Activated CD4-positive, alpha-beta T cell treated with anti-CD3 and anti-CD28 coated beads for 24 hours (primary cell): ENCODE results near the gene EMC8.
A peak's percentile ranks its signal among the peaks of the same experiment; 100 is the strongest.
"Not testable (repeated sequence)": the region's sequence is repeated elsewhere in the genome, so short reads cannot be mapped to it uniquely, and the experiment has no call there.

Source experiments
- DNase-seq, 2 donors: peaks; one replicate each; pipeline ENCODE4 v3.0.0-alpha.2; 2020; ENCODE audit warnings: low read depth in 2 of 2

The EMC8 gene

DNA sequence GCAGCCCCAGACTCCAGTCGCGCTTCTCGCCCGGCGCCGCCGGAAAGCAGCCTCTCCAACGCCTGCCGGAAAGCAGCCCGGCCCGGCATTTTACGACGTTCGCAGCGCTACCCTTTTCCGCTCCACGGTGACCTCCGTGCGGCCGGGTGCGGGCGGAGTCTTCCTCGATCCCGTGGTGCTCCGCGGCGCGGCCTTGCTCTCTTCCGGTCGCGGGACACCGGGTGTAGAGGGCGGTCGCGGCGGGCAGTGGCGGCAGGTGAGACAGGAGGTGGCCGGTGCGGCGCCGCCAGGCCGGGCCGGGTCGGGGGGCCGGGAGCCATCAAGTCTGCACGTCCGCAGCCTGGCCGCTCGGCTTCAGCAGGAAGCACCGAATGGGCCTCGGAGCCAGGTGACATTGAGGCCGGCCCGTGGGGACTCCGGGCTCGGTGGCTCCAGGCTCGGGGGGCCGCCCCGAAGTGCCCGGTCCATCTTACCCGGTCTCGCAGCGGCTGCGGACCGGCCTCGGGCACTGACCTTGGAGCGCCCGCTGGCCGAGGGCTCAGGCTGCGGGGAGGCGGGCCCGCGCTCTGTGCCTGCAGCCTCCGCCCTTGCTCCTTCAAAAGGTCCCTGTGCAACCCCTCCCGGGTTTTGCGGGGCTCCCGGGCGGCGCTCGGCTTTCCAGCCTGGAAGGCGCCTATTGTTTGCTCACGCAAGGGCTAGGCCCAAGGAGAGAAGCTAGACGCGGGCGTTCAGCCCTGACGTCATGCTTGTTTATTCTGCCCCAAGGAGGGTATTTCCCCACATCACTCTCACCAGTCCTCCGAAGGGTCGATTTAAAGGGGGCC is at the start of gene EMC8, which contains the start of gene COX4I1:
EMC8 (minus strand) TSS at position 48 of the 824 bp plus-strand sequence. CDS start 249 bp downstream, outside the sequence.
COX4I1 (plus strand) TSS at position 199 of the 824 bp plus-strand sequence. CDS start 1,511 bp downstream, outside the sequence.
- peak; percentile 89 to 92 for DNase-seq

DNA sequence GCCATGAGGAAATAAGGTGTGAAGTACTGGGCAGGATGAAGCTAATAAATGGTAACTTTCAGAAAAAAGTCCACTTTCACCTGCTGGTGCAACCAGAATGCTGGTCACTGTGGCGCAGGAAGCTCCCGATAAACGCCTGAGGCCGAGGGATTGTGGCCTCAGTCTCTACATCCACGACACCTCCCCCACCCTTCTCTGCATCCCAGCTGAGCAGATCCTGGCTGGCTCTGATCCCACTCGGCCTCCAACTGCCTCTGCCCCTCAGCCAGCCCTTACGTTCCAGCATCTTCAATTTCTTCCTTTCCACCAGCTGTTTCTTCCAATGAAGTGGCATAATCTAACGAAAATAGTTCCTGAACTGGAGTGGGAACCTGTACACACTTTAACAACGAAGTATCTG is 49.6 kb upstream of the EMC8 start:
- DNase-seq = no peak

DNA sequence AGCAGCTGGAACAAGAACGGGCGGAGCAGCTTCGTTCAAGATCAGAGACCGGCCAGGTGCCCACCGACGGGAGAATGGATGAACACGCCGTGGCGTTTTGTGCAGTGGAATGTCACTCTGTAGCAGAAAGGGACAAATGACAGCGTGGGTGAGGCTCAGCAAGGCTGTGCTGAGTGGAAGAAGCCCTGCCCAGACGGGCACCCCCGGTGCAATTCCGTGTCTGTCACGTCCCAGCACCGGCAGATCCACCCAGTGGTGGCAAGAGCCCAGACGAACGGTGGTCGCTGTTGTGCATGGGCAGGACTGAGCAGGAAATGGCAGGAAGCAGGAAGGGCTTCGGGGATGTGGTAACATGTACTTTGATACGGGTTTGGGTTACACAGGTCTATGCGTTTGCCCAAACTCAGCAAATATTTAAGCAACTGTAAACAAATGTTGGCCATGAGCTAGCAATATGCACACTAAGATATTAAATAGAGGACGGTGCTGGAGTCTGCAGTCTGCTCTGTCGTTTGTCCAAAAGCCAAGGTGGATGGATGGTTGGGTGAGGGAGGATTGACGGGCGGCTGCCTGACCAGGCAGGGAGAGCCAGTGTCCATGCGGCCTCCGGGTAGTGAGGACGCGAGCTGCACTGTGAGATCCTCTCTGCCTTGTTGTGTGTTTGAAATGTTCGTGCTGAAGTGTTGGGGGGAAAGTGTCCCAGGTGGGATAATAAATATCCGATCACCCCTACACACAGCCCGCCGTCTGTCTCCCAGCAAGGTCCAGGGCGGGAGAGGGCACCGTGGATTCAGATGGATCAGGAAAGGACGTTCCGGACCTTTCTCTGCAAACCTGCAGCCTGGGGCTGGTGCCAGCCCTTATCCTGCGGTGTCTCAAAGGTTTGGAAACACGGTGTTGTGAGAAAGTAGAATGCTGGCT is 48.6 kb upstream of the EMC8 start:
- no peak for DNase-seq

DNA sequence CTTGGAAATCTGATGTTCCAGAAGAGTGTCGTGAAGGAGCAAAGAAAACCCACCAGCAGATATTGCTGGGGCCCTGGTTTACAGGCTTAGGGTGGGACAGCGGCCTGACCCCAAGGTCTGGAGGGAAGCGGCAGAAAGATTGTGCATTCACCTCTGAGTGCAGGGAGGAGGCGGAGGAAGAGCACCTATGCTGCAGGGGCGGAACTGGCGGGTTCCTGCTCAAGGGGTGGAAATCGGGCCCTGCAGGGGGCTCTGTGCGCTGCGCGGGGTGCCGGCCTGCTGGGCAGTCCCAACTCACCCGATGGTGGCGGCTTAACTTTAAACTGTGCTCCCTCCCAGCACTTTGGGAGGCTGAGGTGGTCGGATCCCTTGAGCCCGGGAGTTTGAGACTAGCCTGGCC is 47.7 kb upstream of the EMC8 start:
- no peak for DNase-seq

DNA sequence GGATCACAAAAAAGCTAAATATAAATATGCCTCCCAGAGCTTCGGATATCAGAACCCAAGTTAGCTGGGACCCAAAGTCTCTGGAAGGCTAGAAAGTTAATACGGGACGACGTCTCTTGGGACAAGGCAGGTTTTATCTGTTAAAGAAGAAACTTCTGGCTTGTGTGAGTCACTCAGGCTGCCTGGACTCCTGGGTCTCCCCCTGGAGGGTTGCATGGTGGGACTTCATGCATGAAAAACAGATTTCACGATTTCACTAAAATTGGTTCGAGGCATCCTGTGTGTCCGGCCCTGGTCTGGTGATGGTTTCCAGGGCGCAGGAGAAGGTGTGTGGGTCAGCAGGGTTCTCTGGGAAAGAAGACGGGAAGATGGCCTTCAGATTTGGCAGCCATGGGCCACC is 47.1 kb upstream of the EMC8 start:
- DNase-seq = no peak

DNA sequence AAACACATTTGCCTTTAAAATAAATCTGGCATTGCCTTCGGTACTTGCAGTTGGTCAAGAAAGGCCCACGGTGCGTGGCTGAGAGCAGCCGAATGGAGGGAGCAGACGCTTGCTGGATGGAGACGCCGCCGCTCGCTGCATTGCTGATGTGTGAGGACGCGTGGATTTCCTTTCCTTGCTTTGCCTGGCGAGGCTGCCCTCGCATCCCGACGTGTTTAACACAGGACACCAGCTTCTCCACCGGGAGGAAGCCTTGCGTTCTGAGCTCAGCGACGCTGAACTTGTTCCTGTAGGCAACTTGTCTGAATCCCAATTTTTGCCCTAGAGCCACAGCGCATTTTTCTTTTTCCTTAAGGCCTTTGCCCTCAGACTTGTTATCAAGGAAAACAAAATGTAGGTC is 45.9 kb upstream of the EMC8 start:
- no peak for DNase-seq

DNA sequence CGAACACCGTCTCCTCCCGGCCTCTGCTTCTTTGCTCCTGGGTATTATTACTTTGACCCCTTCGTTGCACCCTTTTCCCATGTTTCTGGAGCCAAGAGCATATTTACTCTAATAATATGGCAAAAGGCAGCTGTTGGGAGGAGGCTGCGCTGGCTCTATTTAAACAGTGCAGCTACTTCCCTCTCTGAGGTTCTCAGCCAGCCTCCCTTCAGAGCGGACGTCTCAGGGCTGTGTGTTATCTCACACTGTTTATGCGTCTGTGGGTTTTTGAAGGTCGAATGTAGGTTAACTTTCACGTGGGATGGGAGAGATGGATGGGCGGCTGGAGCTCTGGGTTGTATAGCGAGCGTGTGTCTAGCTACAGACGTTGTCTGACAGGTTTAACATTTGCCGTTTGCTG is 45.4 kb upstream of the EMC8 start:
- no peak for DNase-seq

DNA sequence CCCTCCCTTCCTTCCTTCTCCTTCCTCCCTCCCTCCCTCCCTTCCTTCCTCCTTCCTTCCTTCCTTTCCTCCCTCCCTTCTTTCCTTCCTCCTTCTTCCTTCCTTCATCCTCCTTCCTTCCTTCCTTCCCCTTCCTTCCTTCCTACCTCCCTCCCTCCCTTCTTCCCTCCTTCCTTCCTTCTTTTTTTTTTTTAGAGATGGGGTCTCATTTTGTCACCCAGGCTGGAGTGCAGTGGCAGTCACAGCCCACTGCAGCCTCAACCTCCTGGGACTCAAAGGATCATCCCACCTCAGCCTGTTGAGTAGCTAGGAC is 44.8 kb upstream of the EMC8 start:
- DNase-seq = no peak

DNA sequence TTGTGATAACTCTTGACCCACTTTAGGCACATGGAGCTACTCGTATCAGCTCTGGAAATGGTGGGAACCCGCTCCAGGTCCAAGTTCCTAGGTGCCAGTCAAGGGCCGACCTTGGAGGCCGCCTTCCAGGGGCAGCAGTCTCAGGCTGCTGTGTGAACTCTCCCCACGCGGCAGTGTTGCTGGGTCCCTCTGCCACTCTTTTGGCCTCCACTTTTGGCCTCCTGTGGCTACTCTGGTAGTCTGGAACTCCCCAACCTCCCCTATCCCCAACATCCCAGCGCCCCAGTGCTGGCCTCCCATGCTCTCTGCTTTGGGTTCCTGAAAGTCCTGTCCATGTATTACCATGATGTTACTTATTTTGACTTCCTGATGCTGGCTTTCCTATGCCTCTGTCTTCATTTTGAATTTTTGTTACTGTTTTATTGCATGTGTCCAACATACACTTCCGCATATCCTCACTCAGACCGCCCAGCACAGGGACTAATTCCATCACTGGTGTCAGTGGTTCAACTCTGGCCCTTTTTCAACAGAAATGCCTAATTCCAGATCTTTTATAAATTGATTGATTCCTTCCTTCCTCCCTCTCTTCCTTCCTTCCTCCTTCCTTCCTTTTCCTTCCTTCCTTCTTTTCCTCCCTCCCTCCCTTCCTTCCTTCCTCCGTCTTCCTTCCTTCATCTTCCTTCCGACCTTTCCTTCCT is 44.3 kb upstream of the EMC8 start:
- DNase-seq = no peak

DNA sequence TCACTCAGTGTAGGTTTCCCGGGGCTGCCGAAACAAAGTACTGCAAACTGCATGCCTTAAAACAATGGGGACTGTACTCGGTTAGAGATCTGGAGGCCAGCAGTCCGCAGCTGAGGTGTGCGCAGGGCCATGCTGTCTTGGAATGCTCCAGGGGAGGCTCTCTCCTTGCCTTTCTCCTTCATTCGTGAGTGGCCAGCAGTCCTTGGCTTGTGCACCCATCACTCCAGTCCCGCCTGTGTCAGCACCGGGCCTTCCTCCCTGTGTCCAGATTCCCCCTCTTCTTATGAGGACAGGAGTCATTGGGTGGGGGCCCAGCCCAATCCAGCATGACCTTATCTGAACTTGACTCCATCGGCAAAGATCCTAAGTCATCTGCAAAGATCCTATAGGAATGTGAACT is 43.5 kb upstream of the EMC8 start:
- no peak for DNase-seq

DNA sequence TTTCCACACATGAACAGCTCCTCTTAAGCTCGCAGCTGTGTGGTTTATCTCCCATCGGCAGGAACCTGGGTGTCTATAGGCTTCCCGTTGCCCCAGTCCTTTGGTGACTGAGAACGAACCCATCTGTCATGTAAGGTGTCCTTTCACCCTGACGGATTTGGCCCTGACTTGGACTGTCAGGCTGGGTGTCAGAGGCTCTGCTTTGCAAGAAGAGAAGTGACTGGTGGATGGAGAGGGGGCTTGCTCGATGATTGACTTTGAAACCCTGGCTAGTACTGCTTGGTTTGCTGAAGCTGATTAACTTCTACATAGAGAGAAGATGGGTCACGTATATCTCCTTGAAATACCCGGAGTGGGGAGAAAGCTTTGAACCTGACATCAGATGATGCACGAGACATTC is 43.1 kb upstream of the EMC8 start:
- no peak for DNase-seq

DNA sequence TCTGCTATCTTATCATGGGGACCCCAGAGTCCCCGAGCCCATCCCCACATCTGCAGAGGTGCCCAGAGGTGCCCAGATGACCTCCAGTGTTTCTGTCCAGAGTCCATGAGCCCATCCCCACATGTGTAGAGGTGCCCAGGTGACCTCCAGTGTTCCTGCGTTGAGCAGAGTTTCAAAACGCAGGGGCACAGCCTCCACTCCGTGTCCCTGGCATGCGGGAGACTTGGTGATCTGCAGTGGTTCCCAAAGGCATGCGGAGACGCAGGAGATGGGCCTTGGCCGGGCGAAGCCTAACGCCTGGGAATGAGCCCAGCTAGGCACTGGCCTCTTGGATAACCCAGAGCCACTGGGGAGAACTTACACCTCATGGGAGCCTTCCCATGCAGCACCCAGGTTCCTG is 41.5 kb upstream of the EMC8 start:
- no peak for DNase-seq

DNA sequence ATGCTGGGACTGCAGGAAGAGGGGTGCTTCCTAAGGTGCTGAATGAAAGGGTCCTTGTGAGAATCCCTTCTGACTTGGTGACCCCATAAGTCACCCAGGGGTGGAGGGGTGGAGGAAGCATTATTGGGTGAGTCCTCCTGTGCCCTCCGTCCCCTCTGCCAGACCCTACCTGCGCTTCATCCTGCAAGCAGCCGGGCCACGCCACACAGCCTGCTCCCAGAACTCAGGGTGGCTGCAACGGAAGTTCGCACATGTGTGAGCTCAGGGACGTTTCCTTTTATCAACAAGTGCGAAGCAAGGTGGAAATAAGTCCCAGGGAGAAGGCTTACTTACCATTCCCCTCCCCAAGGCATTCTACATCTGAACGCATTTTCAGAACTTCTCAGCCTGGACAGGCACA is 41.1 kb upstream of the EMC8 start:
- DNase-seq = no peak

DNA sequence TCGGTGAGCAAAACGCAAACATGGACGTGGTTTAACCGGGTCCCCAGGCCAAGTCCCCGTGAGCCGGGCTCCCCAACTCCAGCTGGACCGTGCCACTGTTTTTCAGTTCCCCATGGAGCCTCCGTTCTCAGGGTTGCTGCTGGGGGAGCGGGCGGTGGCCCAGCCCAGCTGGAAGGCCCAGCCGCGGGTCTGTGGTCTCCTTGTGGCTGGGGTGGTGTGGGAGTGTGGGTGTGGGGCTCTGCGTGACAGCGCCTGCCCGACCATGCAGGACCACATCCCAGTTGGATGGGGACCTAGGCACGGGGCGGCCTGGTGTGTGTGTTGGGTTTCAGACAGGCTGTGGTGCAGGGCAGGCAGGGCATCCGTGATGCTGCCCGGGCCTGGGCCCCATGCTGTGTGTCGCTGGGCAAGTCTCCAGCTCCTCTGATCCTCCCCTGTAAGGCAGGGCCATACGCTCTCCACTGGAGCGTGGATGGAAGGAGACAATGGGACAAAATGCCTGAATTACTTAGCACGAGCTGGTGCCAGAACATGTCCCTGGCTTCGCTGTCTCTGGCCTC is 40.4 kb upstream of the EMC8 start:
- DNase-seq = no peak

DNA sequence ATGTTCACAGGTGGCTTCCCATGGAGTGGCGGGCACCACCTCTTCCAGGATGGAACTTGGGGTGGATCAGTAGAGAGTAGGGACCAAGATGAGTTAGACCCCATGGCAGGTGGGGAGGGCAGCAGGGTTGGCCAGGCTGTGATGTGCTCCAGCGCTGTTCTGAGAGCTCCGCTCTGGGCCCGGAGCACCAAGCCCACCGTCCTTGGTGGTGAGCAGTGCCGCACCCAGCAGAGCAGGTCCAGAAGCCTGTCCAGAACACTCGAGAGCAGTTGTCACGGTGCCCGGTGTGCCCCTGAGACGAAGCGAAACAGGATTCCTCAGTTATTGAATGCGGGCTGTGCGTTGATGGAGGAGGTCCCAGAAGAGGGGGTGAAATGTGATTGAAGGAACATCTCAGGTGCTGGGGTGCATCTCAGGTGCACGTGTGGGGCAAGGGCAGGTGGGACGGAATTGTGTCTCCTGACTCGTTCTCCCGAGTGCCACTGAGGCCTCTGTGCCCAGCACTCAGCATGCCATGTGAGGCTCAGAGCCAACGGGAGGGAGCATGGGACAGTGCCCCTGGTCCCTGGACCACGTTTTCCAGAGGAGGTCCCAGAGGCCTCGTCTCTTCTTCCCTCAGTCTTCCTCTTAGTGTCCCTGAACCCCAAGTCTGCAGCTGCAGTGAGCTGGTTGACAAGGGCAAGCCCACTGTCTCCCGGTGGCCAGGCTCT is 39.7 kb upstream of the EMC8 start:
- DNase-seq = no peak

DNA sequence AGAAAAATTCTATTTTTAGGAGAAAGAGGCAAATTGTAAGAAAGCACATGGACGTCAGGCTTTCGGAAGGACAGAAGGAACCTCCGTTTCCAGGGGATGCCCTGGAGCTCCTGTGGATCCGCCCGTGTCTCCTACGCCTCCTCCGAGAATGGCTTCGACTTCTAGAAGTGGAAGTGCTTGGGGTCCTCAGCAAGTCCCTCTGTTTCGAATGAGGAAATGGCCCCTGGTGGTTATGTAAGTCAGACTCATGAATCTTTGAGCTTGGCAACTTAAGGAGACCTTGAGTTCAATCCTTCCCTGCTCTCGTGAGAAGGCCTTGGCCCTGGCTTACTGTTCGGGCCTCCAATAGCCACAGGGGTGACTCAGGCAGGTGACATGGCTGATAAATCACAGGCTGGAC is 39.0 kb upstream of the EMC8 start:
- DNase-seq = no peak

DNA sequence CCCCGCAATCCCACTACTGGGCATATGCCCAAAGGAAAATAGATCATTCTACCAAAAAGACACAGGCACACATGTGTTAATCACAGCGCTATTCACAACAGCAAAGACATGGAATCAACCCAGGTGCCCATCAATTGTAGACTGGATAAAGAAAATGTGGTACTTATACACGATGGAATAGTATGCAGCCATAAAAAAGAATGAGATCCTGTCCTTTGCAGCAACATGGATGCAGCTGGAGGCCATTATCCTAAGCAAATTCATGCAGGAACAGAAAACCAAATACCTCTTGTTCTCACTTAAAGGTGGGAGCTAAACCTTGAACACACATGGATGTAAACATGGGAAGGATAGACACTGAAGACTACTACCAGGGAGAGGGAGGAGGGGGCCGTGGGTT is 38.3 kb upstream of the EMC8 start:
- not testable (repeated sequence) for DNase-seq

DNA sequence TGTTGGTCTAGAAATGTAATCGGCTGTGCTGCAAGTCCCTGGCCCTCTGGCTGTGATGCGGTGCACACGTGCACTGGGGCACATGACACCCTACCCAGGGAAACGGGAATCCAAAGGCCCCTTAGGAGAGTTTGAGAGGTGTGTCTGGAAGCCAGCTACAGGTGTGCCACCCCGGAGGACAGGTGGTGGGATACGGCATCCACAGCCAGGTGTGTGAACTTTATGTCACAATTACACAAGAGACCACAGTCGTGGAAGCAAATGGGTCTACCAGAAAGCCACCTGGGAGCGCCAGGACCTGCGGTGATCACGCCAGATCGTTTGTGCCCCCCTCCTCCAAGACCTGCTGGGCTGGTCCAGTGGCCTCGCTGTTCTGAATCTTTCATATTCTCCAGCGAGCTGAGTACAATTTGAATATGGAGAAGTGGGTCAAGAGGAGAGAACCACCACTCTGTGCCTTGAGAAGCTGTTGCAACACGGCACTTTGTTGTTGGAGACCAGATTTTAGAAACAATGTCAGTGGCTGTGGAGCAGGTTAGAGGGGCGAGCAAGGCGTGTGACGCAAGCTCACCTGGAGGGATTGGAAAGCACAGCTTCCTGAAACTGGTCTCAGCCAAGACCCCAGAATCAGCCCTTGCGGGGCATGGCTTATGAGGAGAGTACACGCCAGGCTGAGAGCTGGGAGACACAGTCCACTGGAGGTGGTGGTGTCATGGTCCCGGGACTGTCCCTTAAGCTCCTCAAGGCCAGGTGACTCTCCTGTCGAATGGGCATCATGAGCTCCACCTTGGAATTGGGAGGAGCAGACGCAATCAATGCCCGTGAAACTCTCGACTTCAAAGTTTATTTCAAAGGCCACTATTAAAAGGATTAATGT is 37.6 kb upstream of the EMC8 start:
- no peak for DNase-seq

DNA sequence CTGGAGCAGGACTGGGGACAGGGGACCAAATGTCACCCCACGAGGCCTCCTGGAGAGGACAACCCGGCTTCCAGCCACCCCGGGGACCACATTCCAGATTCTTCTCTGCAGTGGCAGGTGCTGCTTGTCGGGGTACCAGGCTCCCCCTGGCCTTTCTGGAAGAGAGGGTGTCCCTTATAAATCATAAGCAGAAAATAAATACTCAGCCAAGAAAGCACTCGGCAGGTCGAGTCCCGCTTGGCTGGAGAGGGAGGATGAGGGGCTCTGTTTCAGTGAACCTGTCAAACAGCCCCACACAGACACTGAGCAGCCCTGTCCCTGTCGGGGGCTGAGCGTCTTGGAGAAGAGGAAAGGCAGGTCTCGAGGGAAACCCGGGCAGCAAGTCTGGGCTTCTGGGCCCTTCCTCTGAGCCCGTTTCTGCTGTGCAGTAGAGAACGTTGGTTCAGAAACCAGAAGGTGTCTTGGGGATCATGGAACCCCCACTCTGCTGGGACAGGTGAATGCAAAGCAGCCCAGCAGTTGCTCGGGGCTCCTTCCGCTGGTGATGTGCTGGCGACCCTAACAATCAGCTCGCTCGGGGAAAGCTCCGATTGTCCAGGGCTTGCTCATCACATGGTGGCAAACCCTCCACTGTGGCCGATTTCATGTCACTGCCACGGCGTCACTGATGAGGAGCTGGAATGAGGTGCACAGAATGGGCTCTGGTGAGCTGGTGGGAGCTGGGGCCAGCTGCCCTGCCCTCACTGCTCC is 36.8 kb upstream of the EMC8 start:
- DNase-seq = no peak
